Epithelial cell of esophagus (primary cell): ENCODE measurements around the gene BAD.
"Not testable (repeated sequence)": the region's sequence is repeated elsewhere in the genome, so short reads cannot be mapped to it uniquely, and the experiment has no call there.

Source experiments
- DNase-seq: peaks from one replicate; pipeline ENCODE4 v3.0.0; 2010; ENCODE audit warnings: low read depth
- H3K4me3 ChIP-seq: 2 replicates; pipeline ENCODE4 v1.5.1; 2011; ENCODE audit warnings: mild to moderate bottlenecking, low read length, control low read depth
- CTCF ChIP-seq: IDR thresholded peaks from 2 replicates; pipeline ENCODE4 v1.5.1; 2011; ENCODE audit warnings: low read depth, mild to moderate bottlenecking, low read length, control low read depth, inconsistent platforms; ENCODE audit not compliant: insufficient read depth; ENCODE audit errors: missing control alignments

Gene BAD

GRCh38 chr11:64324692-64325469 is 40.4 kb upstream of the BAD start:
- H3K4me3 ChIP-seq = no peak overlapping the region
- TF ChIP-seq CTCF = no peak
- DNase-seq = peak; percentile 95

DNA sequence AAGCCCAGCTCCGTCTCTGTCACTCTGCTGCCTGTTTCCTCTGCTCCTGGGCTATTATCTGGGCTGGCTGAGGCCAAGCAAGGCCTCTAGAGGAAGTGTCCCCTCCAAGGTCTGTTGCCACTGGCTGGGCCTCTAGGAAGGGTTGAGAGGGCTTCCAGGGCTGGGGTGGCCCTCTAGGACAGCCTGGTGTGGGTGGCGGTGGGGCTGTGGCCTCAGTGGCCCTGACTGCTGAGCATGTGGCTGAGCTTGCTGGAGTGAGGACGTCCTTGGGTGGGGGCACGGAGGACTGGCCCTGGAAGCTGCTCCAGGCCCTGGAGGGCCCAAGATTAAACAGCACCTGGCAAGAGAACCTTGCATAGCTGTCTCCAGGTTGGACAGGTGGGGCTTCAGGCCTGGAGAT is 39.5 kb upstream of the BAD start:
- not testable (repeated sequence) for H3K4me3 ChIP-seq, DNase-seq

GRCh38 chr11:64323373-64323772 is 38.9 kb upstream of the BAD start:
- no peak for DNase-seq
- H3K4me3 ChIP-seq = no peak overlapping the region
- no peak for TF ChIP-seq CTCF

- DNase-seq = no peak
- no peak for TF ChIP-seq CTCF
- H3K4me3 ChIP-seq = no peak overlapping the region
These were observed 38.4 kb upstream of the BAD start for GRCh38 chr11:64322925-64323260.

DNA sequence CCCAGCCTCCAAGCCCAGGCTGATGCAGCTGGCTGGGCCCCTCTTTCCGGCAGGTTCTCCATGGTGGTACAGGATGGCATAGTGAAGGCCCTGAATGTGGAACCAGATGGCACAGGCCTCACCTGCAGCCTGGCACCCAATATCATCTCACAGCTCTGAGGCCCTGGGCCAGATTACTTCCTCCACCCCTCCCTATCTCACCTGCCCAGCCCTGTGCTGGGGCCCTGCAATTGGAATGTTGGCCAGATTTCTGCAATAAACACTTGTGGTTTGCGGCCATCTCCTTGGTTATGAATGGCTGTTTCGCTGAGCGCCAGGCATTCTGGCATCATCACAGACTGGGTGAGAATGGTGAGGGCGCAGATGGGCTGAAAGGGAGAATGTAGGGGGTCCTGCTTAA is 37.1 kb upstream of the BAD start:
- no peak overlapping the region for H3K4me3 ChIP-seq
- no peak for TF ChIP-seq CTCF
- DNase-seq = peak; percentile 89

DNA sequence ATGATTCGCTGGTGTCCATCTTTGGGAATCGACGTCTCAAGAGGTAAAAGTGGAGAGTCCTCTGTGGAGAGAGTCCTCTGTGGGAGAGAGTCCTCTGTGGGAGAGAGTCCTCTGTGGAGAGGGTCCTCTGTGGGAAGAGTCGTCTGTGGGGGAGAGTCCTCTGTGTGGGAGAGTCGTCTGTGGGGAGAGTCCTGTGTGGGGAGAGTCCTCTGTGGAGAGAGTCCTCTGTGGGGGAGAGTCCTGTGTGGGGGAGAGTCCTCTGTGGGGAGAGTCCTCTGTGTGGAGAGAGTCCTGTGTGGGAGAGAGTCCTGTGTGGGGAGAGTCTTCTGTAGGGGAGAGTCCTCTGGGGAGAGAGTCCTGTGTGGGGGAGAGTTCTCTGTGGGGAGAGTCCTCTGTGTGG is 36.6 kb upstream of the BAD start:
- DNase-seq = no peak
- TF ChIP-seq CTCF = no peak
- no peak overlapping the region for H3K4me3 ChIP-seq

GRCh38 chr11:64320556-64320955 is 36.1 kb upstream of the BAD start:
- no peak for DNase-seq
- no peak for TF ChIP-seq CTCF
- H3K4me3 ChIP-seq = no peak overlapping the region
